Sigmoid colon (tissue), 7 donors: ENCODE results near the gene THSD7A. TPM values are rescaled to one million over a fixed set of nuclear protein-coding genes. Genes with fewer than 3 reads are reported as not detected.
A peak's percentile ranks its signal among the peaks of the same experiment; 100 is the strongest.

Experiments used
- DNase-seq: peaks from one replicate; pipeline ENCODE4 v3.0.0-alpha.2; 2019
- H3K27ac ChIP-seq, 4 donors: fragments of 200-600 bp; sonication (generic); one replicate each; pipeline ENCODE4 v1.5.1; 2016 to 2019; ENCODE audit warnings: mild to moderate bottlenecking in 1 of 4
- H3K27me3 ChIP-seq, 3 donors: fragments of 200-600 bp; sonication (generic); one replicate each; pipeline ENCODE4 v1.5.1; 2019; ENCODE audit warnings: mild to moderate bottlenecking in 1 of 3
- H3K36me3 ChIP-seq, 4 donors: fragments of 200-600 bp; sonication (generic); one replicate each; pipeline ENCODE4 v1.5.1; 2016 to 2019
- H3K4me1 ChIP-seq, 4 donors: fragments of 200-600 bp; sonication (generic); one replicate each; pipeline ENCODE4 v1.5.1; 2017 to 2019
- H3K4me3 ChIP-seq, 4 donors: fragments of 200-600 bp; sonication (generic); one replicate each; pipeline ENCODE4 v1.5.1; 2017 to 2019; ENCODE audit warnings: mild to moderate bottlenecking in 2 of 4, moderate library complexity in 1 of 4
- H3K9me3 ChIP-seq, 4 donors: fragments of 200-600 bp in 3 of 4; sonication (generic) in 3 of 4; one replicate each; pipeline versions ENCODE4 v1.5.1 to v1.6.1; 2013 to 2019
- CTCF ChIP-seq, 4 experiments: fragments of 450-650 bp in 3 of 4; fragments of 200-600 bp in 1 of 4; IDR thresholded peaks; one replicate each; pipeline ENCODE4 v1.5.1; 2016 to 2019; ENCODE audit warnings: antibody characterized with exemption in 4 of 4, mild to moderate bottlenecking in 3 of 4, moderate library complexity in 2 of 4
- EP300 ChIP-seq, 4 donors: sonication (generic); formaldehyde crosslinking; IDR thresholded peaks; one replicate each; pipeline ENCODE4 v1.6.1; 2017; ENCODE audit warnings: antibody characterized with exemption in 4 of 4
- POLR2A ChIP-seq, 2 donors: fragments of 450-650 bp; IDR thresholded peaks; one replicate each; pipeline ENCODE4 v1.6.1; 2016; ENCODE audit warnings: antibody characterized with exemption in 2 of 2, mild to moderate bottlenecking in 2 of 2, moderate library complexity in 2 of 2
- POLR2AphosphoS5 ChIP-seq, 4 donors: sonication (generic); formaldehyde crosslinking; IDR thresholded peaks; one replicate each; pipeline ENCODE4 v1.6.1; 2017; ENCODE audit warnings: antibody characterized with exemption in 4 of 4
- WGBS, 2 donors: extraction: QIAGEN DNeasy Blood & Tissue Kit; methylation state at CpG; one replicate each; pipeline ENCODE4 v1.1.7; 2013; 5-methylcytosine and 5-hydroxymethylcytosine counted together
- intact Hi-C: fragments of 100-400 bp; cut with DNase I; formaldehyde crosslinking; loops from one replicate; pipeline ENCODE4 v1.15.1; 2023
- polyA plus RNA-seq, 3 donors: library from polyadenylated mRNA; stranded (reverse); fragments of 200-250 nt; gene quantifications; one replicate each; pipeline ENCODE4 v1.2.3, GENCODE V29; 2013
- total RNA-seq, 4 donors: library from RNA; depleted of rRNA; stranded (reverse); fragments of >200 nt; gene quantifications; one replicate each; pipeline ENCODE4 v1.1.0, GENCODE V29; 2016
- donor health status: healthy with polysubstance abuse.
- donor health status: Bipolar disorder and iron deficiency.
- donor health status: healthy.

Gene THSD7A
- total and polyA plus RNA-seq, 7 donors, result under 0.01 to 6.9 (median 5.0) TPM

- no peak for TF ChIP-seq POLR2A (IDR thresholded peaks at IDR 0.05)
- TF ChIP-seq POLR2AphosphoS5 (IDR thresholded peaks at IDR 0.05), result no peak
- TF ChIP-seq EP300 (IDR thresholded peaks at IDR 0.05), result no peak
- no peak for TF ChIP-seq CTCF (IDR thresholded peaks at IDR 0.05)
- intact Hi-C loops, result loop anchor here (5.0 to 10.0 kb wide), 3 partner anchors 106 to 403 kb away; partner anchors contain the start of gene TMEM106B
- Histone ChIP-seq H3K27ac (peak overlapping the region; percentile 48 to 79 (median 70)), H3K4me1 (peaks cover 0 to 24% (median 7%) of the 10 kb centered on the region in 4 donors), H3K4me3 (peak overlapping the region; percentile 48 to 64 (median 56)), H3K9me3 (no peaks in the 10 kb centered on the region), H3K27me3 (no peaks in the 10 kb centered on the region), H3K36me3 (no peaks in the 10 kb centered on the region)
- WGBS, 2 donors, result 3 to 4% methylated on average over 7 of the region's 7 CpGs
- DNase-seq, result no peak
These were observed 1.3 kb downstream of the THSD7A start for GRCh38 chr7:11830582-11831155.

GRCh38 chr7:11829954-11830353 is 2.0 kb downstream of the THSD7A start:
- intact Hi-C loops, result loop anchor here (5.0 to 10.0 kb wide), 3 partner anchors 105 to 403 kb away; partner anchors contain the start of gene TMEM106B
- DNase-seq, result no peak
- no peaks in the 10 kb centered on the region for H3K27me3 ChIP-seq
- no peak overlapping the region for H3K27ac ChIP-seq
- no peaks in the 10 kb centered on the region for H3K36me3 ChIP-seq
- TF ChIP-seq POLR2AphosphoS5 (IDR thresholded peaks at IDR 0.05), result no peak
- no peak for TF ChIP-seq CTCF (IDR thresholded peaks at IDR 0.05)
- no peak for TF ChIP-seq EP300 (IDR thresholded peaks at IDR 0.05)
- no peak for TF ChIP-seq POLR2A (IDR thresholded peaks at IDR 0.05)
- no peak overlapping the region for H3K4me3 ChIP-seq
- no peaks in the 10 kb centered on the region for H3K9me3 ChIP-seq
- peaks cover 0 to 24% (median 7%) of the 10 kb centered on the region in 4 donors for H3K4me1 ChIP-seq

- Histone ChIP-seq H3K27ac (no peak overlapping the region), H3K9me3 (no peaks in the 10 kb centered on the region), H3K4me1 (no peaks in the 10 kb centered on the region), H3K4me3 (no peak overlapping the region), H3K27me3 (no peaks in the 10 kb centered on the region), H3K36me3 (no peaks in the 10 kb centered on the region)
- TF ChIP-seq POLR2AphosphoS5 (IDR thresholded peaks at IDR 0.05) (no peak), POLR2A (IDR thresholded peaks at IDR 0.05) (no peak), EP300 (IDR thresholded peaks at IDR 0.05) (no peak), CTCF (IDR thresholded peaks at IDR 0.05) (no peak)
- DNase-seq, result no peak
- intact Hi-C loops, result no loop called here
- WGBS, 2 donors, result 96 to 98% methylated on average over 11 of the region's 11 CpGs
These were observed 12.1 kb downstream of the THSD7A start for GRCh38 chr7:11819947-11820346.

- no peak overlapping the region for H3K27ac ChIP-seq
- DNase-seq, result no peak
- H3K27me3 ChIP-seq, result no peaks in the 10 kb centered on the region
- H3K9me3 ChIP-seq, result no peaks in the 10 kb centered on the region
- 90 to 95% methylated on average over 5 of the region's 5 CpGs for WGBS, 2 donors
- H3K4me3 ChIP-seq, result no peak overlapping the region
- TF ChIP-seq POLR2A (IDR thresholded peaks at IDR 0.05), result no peak
- no peak for TF ChIP-seq CTCF (IDR thresholded peaks at IDR 0.05)
- no peak for TF ChIP-seq EP300 (IDR thresholded peaks at IDR 0.05)
- TF ChIP-seq POLR2AphosphoS5 (IDR thresholded peaks at IDR 0.05), result no peak
- H3K36me3 ChIP-seq, result no peaks in the 10 kb centered on the region
- intact Hi-C loops, result no loop called here
- H3K4me1 ChIP-seq, result no peaks in the 10 kb centered on the region
These were observed 12.7 kb downstream of the THSD7A start for GRCh38 chr7:11819271-11819670.

GRCh38 chr7:11818281-11818680 is 13.7 kb downstream of the THSD7A start:
- Histone ChIP-seq H3K27ac (no peak overlapping the region), H3K27me3 (no peaks in the 10 kb centered on the region), H3K9me3 (no peaks in the 10 kb centered on the region), H3K4me1 (no peaks in the 10 kb centered on the region), H3K36me3 (no peaks in the 10 kb centered on the region), H3K4me3 (no peak overlapping the region)
- TF ChIP-seq POLR2A (IDR thresholded peaks at IDR 0.05), result no peak
- no peak for TF ChIP-seq POLR2AphosphoS5 (IDR thresholded peaks at IDR 0.05)
- TF ChIP-seq EP300 (IDR thresholded peaks at IDR 0.05), result no peak
- TF ChIP-seq CTCF (IDR thresholded peaks at IDR 0.05), result no peak
- no peak for DNase-seq
- 84 to 87% methylated on average over 4 of the region's 4 CpGs for WGBS, 2 donors
- intact Hi-C loops, result no loop called here
